Dedifferentiated amniotic fluid mesenchymal stem cell (primary cell): ENCODE results near the gene SERPINB3.
"Not testable (repeated sequence)": the region's sequence is repeated elsewhere in the genome, so short reads cannot be mapped to it uniquely, and the experiment has no call there.

Experiments
- DNase-seq: peaks from one replicate; pipeline ENCODE4 v3.0.0-alpha.2; 2016; ENCODE audit errors: extremely low spot score

The SERPINB3 gene

DNA sequence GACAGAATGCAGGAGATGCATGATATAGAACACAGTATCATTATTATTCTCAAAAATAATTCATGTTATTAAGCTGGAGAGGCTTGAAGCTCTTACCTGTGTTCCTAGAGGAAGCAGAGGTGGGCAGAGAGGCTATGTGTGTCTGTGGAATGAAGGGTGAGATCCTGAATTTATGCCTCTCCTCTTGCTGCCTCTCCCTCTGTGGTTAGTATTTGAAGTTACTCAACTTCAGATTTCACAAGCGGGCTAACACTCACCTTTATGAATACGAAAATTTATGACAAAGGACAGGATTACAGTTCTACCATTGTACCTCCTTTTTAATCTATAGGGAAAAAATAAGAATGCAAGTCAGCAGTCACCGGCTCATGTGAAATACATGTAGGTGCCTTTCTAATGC is at the start of gene SERPINB3:
Gene SERPINB3 (minus strand): TSS at position 144 of the 400 bp plus-strand sequence. CDS start 677 bp downstream, outside the sequence.
- not testable (repeated sequence) for DNase-seq

DNA sequence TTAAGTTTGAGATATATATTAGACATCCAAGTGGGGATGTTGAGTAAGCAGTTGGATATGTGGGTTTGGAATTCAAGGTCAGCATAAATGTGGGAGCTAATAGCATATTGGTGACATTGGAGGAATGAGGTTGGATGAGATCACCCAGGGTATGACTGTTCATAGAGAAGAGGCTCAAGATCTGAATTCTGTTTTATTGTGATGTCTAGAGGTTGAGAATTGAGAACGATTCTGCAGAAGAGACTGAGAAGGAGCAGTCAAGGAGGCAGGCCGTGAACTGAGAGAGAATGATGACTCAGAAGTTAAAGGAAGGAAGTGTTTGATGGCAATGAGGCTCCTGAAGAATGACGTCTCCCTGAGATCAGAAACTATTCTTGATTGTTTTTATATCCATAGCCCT is 47.0 kb upstream of the SERPINB3 start:
- DNase-seq: peak; percentile 26

DNA sequence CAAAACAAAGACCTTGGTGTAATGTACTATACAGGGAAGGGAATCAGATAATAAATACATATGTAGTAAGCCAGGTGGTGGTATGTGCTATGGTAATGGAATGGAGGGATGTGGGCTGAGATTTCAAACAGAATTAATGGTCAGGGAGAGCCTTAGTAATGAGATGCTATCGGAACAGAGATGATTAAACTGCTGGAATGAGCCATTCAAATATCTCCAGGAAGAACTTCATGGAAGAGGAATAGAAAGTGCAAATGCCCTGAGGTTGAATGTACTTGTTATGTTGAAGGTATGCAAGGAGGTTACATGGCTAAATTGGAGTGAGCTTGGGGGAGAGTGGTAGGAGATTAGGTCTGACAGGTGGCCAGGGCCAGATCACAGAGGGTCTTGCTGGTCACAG is 46.1 kb upstream of the SERPINB3 start:
- no peak for DNase-seq

DNA sequence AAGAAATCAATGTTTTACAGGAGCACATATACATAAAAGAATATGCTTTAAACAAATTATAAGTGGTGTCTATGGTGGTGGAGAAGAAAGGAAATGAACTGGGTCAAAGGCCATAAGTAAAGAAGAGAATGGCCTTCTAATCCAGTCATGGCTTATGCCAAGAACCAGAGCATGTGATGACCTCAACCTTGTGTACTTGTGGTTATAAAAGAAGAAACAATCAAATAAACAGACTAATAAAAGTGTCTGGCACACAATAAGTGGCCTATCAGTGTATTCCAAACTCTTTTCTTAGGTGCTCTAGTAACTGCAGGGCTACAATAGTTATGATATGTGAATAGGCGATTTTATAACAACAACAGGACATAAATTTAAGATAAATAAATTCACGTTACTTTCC is 43.7 kb upstream of the SERPINB3 start:
- no peak for DNase-seq

DNA sequence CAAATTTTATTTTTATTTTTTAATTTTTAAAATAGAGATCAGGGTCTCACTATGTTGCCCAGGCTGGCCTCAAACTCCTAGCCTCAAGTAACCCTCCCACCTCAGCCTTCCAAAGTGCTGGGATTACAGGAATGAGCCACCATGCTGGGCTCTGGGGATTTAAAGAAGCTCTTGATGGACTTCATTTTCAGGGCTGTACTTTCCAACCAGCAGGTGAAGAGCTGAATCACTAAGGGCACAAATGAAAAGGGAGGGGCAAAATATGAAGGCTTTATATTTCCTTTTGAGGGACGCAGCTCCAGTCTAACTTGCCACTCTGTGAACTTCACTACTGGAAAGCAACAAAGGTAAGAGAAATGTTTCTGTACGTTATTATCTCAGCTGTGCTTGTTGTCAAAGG is 41.0 kb upstream of the SERPINB3 start, which contains the start of gene SERPINB11:
Gene SERPINB11 (plus strand): TSS at position 301 of the 400 bp plus-strand sequence. CDS start 7,234 bp downstream, outside the sequence.
- DNase-seq: no peak

DNA sequence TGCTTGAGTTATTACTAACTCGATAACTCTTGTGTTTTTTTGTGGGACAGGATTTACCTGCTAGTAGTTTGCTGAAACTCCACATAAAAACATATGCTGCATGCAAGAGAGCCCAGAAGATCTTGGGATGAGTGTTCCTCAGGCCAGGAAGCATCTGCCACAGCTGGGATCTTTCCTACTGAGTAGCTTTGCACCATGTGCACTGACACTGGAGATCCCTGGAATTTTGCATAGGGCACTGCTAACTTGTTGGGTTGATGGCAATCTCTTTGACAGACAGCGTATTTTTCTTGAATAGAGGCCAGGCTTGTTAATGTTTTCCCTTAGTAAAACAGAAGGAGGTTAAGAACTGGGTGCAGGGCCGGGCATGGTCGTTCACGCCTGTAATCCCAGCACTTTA is 40.3 kb upstream of the SERPINB3 start:
- DNase-seq: no peak

DNA sequence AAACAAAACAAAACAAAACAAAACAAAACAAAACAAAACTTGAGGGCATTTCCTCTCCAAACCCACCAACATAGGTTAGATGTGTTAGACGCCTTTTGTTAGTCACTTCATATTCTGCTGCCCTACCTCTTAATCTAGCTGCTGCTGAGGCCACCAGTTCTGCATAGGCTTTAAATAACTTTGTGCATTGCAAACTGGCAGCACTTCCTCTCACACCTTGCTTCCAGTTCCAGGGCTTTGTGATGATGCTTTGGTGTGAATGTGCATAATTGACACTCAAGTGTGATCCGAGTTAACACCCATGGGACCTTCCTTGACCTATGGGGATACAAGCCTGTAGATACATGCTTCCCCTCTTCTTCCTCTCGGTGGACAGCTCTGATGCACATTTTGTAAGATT is 38.8 kb upstream of the SERPINB3 start:
- no peak for DNase-seq

DNA sequence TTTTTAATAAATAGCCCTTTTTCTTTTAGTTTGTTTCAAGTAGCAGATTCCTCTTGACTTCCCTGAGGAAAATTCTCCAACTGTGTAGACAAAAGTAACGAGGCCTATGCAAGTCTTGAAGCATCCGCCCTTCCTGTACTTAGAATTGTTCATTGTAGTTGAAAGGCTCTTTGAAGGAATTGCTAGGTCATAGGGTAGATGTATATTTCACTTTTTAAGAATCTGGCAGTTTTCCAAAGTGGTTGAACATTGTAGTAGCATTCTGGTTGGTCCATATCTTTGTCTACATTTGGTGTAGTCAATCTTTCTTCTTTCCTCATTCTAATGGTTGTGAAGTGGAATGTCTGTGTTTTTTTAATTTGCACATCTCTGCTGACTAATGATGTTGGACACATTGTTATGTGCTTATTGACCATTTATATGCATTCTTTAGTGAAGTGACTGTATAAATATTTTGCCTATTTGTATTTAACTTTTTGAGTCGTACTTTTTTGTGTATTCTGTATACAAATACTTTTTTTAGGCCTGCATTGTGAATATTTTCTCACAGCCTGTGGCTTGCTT is 35.5 kb upstream of the SERPINB3 start:
- no peak for DNase-seq

DNA sequence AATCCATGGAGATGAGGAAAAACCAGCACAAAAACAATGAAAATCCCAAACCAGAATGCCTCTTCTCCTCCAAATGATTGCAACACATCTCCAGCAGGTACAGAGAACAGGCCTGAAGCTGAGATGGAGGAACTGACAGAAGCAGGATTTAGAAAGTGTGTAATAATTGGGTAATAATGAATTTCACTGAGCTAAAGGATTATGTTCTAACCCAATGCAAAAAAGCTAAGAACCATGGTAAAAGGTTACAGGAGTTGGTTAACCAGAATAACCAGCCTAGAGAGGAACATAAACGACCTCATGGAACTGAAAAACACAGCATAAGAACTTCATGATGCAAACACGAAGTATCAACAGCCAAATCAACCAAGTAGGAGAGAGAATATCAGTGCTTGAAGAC is 27.4 kb upstream of the SERPINB3 start:
- DNase-seq: no peak

DNA sequence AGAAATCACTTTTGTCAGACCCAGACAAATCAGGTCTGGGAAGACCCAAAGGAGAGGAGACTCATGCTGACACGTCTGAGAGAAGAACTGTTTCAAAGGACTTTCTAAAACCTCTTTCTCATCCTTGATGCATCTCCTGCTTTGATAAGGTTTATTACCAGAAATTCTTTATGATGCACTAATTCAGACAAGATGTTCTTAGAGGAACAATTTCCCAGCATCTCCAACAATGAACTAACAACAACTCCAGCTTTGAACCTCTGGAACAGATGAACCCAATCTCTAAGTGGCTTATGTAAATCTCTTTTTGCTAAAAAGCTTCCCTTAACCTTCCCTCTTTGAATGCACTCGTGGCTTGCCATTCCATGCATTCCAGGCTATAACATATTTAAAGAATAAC is 25.2 kb upstream of the SERPINB3 start:
- DNase-seq: no peak

DNA sequence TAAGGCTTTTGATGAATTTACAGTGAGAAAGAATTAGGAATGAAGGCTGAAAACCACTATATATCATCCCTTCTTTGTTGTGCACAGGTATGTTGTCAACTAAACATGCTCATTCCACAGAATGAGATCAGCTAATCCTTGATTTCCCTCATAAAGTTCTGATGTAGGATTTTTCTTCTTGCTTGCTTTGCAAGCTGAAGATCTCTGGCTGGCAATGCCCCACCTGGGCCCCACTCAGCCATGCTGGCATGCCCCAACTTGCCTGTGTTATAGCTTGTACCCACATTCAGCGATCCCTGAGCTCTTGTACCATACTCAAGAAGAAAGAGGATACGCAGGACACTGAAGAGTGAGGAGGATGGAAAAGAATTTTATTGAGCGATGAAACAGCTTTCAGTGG is 23.0 kb upstream of the SERPINB3 start:
- DNase-seq: no peak

DNA sequence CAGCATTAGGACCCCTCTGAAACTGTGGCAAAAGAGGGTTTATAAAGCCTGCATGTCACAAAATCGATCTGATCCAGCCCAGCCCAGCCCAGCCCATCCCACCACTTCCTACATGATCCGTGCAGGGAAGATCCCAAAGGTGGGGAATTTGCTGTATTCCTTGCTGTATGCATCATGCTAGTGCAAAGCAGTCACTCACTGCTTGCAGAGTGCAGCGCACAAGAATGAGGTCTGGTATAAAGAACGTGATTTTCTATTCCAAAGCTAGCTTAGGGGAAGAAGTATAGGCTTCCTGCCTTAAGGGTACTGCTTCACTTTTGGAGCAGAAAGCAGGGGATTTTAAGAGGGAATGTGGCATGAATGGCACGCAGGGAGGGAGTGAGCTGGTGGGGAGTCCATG is 22.2 kb upstream of the SERPINB3 start:
- DNase-seq: no peak

DNA sequence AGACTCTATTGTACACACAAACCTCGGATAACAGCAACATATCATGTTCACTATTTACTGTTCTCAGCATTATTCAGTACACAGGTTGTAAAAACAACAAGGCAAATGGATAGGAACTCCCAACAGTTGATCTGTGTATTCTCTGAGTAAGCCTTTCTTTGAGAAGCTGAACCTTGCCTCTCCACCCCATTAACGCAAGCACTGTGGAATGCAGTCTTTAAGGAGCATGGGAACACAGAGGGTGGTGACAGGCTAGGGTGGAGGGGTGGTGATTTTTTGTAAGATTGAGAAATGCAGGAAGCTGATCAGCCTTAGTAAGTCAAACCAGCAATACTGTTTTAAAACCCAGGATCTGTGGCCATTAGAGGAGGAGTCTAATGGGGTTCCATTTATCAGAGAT is 21.5 kb upstream of the SERPINB3 start:
- peak; percentile 88 for DNase-seq

DNA sequence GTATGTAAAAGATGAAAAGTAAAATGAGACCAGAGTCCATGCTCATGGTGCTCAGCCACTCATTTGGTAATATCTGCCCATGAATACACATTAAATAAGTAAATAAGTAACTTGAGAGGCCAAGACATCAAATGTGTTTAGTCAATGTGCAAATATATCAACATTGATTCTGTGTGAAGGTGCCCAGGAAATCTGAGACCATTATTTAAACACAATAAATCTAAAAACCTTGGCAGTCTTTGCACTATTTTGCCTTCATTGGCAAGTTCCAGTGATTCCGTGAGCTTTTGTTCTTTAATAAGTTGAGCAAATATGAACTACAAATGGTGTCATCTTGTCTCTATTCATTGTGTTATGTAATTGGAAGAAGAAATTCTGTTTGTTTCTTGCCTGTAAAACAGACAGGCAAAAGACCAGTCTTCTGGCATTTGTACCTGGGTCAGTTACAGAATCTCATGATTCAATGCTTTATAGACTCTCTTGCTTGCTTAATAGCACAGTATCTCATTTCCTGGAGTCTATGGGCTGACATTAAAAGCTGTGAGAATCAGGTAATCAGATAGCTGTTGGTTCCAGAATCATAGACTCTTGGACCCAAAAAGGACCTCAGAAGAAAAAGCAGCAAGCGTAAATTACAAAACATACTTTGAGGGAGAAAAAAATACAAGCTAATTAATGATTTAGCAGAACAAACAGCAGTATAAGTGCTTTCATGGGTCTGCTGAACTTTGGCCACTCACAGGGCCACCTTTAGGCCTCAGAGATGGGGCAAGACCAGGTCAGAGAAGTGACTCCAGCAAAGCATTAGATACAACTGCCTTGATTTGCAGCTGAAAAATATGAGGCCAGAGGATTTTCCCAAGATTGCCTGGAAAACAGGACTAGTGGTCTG is 20.0 kb upstream of the SERPINB3 start:
- no peak for DNase-seq

DNA sequence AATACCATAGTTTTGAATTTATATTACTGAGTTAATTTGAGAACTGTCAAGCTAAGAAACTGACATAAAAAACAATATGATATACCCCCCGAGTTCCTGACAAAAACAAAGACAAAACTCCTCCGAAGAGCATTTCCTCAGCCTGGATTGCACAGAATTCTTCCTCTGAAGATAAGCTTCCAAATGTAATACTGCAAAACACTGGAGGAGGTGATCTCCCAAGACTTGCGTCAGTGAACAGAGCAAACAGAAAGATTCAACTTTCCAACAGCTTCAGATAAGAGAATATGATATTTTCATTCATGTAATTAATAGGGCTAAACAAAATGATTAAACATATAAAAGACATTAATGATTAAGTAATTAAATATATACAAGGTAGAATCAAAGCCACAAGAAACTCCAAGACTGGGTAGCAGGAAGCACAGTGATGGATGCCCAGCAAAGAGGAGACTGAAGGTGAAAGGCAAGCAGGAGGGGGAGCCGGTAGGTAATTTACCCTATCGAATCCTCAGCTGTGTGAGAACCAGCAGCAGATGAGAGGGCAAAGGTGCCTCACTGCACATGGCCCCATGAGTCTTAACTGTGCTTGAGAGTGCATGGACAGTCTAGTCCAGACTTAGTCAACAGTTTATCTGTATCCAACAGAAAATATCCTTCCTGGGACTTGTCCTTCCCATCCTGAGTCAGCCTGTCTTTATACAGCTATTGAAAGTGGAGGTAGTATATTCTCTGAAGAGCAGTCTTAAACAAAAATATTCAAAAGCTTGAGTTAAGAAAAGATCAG is 18.3 kb upstream of the SERPINB3 start:
- no peak for DNase-seq

DNA sequence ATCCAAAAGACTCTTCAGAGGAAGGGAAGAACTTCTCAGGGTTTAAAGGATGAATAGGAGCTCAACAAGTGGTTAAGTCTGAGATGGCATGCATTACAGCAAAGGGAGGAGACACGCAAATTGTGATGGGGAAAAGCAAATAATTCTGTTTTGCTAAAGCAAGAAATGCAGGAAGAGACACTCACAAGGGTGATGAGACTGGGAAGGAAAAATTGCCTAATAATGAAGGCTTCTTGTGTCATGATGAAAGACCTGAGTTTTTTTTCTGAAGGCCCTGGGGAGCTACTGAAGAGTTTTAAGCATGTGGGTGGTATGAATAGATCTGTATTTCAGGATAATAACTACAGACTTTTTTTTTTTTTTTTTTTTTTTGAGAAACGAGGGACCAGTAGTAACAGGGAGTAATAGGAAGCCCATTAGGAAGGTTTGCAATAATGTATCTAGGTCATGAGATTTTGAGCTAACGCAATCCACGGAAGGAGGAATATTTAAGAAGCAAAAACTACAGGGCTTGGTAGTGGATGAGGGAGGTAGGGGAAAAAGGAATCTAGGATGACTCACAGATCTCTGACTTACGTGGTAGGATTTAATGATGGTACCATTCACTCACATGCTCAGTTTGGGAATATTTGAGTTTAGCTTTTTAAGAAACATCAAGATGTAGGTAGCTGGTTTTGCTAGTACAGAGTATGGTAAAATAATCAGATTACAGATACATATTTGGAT is 16.0 kb upstream of the SERPINB3 start:
- DNase-seq: no peak

DNA sequence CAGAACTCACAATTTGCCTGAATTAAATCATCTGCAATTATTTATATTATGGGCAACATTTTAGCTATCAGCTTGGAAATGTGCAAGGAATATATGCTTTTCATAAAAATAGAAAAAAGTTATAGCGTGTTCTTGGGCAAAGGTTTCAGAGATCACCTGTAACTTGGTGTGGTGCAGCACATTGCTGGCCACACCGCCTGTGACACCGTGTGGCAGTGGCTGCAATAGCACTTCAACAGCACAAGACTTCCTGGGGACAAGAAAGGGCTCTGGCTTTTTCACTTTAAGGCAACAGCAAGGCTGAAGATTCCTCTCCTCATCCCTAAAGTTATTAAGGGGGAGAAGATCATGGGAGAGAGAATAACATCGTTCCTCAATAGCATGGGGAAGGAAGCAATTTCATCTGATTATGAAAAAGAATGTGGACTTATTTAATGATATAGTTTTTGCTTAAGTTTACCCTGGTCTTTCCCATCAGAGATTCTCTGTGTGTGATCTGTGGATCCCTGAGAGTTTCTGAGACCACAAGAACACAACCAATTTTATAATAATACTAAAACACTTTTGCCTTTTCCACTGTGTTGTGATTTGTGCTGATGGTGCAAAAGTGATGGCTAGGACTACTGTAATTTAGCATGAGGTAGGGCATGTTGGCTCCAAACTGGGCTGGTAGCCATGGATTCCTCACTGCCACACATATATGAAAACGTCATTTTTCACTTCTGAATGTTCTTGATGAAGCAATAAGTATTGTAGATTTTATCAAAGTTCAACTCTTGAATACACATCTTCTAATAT is 15.0 kb upstream of the SERPINB3 start:
- DNase-seq: no peak

DNA sequence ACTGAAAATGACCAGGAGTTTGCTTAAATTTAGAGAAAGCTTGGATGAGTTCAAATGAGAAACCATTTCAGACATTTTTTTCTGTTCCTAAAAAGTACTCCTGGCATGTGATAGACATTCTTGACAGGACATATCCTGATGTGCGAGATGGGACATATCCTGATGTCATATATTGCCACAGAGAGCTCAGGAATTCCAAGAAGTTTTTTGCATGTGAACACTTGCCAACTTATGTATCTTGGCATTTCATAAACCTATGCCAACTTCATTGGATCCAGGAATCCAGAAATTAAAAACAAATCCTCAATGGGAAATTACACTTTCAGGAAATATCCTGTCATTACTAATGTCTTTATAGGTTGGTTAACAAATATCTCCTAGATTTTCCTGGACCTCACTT is 2.9 kb upstream of the SERPINB3 start:
- peak; percentile 18 for DNase-seq

DNA sequence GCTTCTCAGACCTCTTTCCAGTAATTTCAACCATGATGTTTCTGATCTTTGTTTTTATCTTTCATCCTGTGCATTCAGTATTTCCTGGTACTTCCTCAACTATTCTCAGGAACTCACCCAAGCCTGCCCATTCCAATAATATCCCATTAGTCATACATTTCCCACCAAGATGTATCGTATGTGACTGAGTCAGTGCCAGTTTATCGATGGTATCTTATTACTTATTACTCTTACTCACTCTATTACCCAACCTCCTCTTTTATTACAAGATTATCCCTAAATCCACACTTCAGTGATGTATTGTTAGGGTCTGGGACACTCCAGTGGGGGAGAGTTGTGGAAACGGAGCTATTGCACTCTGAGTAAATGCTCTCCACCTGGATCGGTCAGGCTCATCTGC is 2.8 kb downstream of the SERPINB3 start:
- not testable (repeated sequence) for DNase-seq

DNA sequence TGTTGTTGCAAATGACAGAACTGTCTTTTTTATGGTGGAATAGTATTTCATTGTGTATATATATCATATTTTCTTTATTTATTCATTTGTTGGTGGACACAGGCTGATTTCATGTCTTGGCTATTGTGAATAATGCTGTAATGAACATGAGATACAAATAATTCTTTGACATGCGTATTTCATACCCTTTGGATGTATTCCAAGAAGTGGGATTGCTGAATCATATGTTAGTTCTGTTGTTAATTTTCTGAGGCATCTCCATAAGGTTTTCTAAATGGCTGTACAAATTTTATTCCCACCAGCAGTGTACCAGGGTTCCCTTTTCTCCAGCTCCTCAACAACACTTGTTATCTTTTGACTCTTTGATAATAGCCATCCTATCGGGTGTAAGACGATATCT is 11.4 kb downstream of the SERPINB3 start:
- DNase-seq: not testable (repeated sequence)

DNA sequence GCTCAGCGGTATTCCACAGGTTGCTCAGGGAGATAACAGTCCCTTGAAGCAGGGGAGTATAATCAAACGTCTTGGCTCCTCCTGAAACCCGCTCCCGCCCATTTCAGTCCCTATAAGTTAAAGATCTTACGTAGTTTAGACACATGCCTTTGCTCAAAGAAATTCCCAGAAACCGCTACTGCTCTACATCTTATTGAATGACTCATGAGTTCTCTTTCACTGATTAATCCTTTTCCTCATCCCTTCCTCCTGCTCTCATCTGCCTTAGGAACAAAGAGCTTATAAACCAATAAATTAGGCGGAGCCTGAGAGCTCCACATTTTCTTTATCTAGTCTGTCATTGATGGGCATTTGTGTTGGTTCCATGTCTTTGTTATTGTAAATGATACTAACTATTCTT is 13.5 kb downstream of the SERPINB3 start:
- no peak for DNase-seq
